Measurements from ENCODE around the gene MUC5AC.
"Not testable (repeated sequence)": the region's sequence is repeated elsewhere in the genome, so short reads cannot be mapped to it uniquely, and the experiment has no call there.

The MUC5AC gene

DNA sequence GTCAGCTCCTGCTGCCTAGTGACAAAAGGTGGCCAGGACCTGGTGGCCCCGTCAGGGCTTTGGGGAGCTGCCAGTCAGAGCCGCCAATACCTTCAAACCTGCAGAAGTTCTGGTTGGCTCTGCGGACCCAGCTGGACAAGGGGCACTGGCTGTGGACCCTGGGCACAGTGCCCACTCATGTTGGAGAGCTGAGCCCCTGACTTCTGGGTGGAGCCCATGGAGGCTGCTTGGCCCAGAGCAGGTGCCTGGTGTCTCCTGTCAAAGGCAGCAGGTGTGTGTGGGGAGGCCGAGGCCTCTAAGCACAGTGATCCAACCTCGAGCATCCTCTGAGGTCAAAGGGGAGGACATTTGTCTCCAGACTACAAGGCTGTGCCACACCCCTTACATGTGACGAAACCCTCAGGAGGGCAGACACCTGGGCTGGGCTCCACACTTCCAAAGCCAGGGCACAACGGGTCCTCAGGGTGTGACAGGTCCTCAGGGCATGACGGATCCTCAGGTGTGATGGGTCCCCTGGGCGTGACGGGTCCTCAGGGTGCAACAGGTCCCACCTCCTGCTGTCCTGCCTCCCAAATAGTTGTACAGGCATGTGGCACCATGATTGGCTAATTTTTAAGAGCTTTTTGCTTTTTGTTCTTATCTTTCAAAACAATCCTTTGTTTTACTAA lies 46.1 kb upstream of the MUC5AC start:
- no peak for DNase-seq (ENCODE audit: low read depth in 2 of 2)
- TF ChIP-seq CTCF (IDR thresholded peaks at IDR 0.05; ENCODE audit: low read depth, low read length): no peak
- no peak overlapping the region for H3K4me3 ChIP-seq (replicated peaks in 1 of 2; ENCODE audit: low read depth in 2 of 2, low read length in 2 of 2)

GRCh38 chr11:1112351-1113191 lies 45.2 kb upstream of the MUC5AC start:
- DNase-seq (ENCODE audit: low read depth in 2 of 2): no peak
- TF ChIP-seq CTCF (IDR thresholded peaks at IDR 0.05; ENCODE audit: low read depth, low read length): no peak

GRCh38 chr11:1113405-1114201 lies 44.1 kb upstream of the MUC5AC start:
- TF ChIP-seq CTCF (IDR thresholded peaks at IDR 0.05; ENCODE audit: low read depth, low read length): no peak
- no peak overlapping the region for H3K4me3 ChIP-seq (replicated peaks in 1 of 2; ENCODE audit: low read depth in 2 of 2, low read length in 2 of 2)
- DNase-seq (ENCODE audit: low read depth in 2 of 2): no peak

More at GRCh38 chr11:1112351-1113191, 45.2 kb upstream of the MUC5AC start:
- H3K4me3 ChIP-seq (replicated peaks in 1 of 2; ENCODE audit: low read depth in 2 of 2, low read length in 2 of 2): no peak overlapping the region

GRCh38 chr11:1115292-1115691 lies 42.5 kb upstream of the MUC5AC start:
- not testable (repeated sequence) for DNase-seq (ENCODE audit: low read depth in 2 of 2); H3K4me3 ChIP-seq (replicated peaks in 1 of 2; ENCODE audit: low read depth in 2 of 2, low read length in 2 of 2)

GRCh38 chr11:1116104-1116503 lies 41.6 kb upstream of the MUC5AC start:
- TF ChIP-seq CTCF (IDR thresholded peaks at IDR 0.05; ENCODE audit: low read depth, low read length): no peak
- H3K4me3 ChIP-seq (replicated peaks in 1 of 2; ENCODE audit: low read depth in 2 of 2, low read length in 2 of 2): no peak overlapping the region
- no peak for DNase-seq (ENCODE audit: low read depth in 2 of 2)

- TF ChIP-seq CTCF (IDR thresholded peaks at IDR 0.05; ENCODE audit: low read depth, low read length): no peak
- no peak for DNase-seq (ENCODE audit: low read depth in 2 of 2)
- H3K4me3 ChIP-seq (replicated peaks in 1 of 2; ENCODE audit: low read depth in 2 of 2, low read length in 2 of 2): no peak overlapping the region
Measured at GRCh38 chr11:1116666-1117390, 40.9 kb upstream of the MUC5AC start.

Data from cardiac fibroblast (primary cell).